ENCODE results near the gene CLIP4.

- no peak for TF ChIP-seq GATA3 (IDR thresholded peaks at IDR 0.05; ENCODE audit: low read depth, low read length)
- no peak for TF ChIP-seq GATA2 (IDR thresholded peaks at IDR 0.05; ENCODE audit: low read depth, low read length)
These were observed 34.1 kb upstream of the CLIP4 start for GRCh38 chr2:29080886-29081743.

All from SH-SY5Y (cell line).